Memory B cell (primary cell): ENCODE results near the gene ZSWIM5.

ENCODE experiments used
- ATAC-seq: fragments of 150-1000 bp; cut with Tn5 transposase; 2 replicates; pipeline ENCODE4 v1.10.0; 2021; ENCODE audit warnings: low read depth, mild to moderate bottlenecking, moderate library complexity
- DNase-seq, 2 donors: peaks; one replicate each; pipeline ENCODE4 v3.0.0; 2022; ENCODE audit warnings: low spot score in 2 of 2
- H3K27ac Mint-ChIP-seq: one replicate; pipeline ENCODE4 v1.8.0; 2022; ENCODE audit warnings: mild to moderate bottlenecking, moderate library complexity, mixed read lengths
- H3K27me3 Mint-ChIP-seq: one replicate; pipeline ENCODE4 v1.8.0; 2022; ENCODE audit warnings: mixed read lengths
- H3K36me3 Mint-ChIP-seq: one replicate; pipeline ENCODE4 v1.8.0; 2022; ENCODE audit warnings: mild to moderate bottlenecking, mixed read lengths
- H3K4me1 Mint-ChIP-seq: one replicate; pipeline ENCODE4 v1.8.0; 2022; ENCODE audit warnings: mixed read lengths
- H3K4me3 Mint-ChIP-seq: one replicate; pipeline ENCODE4 v1.8.0; 2022; ENCODE audit warnings: mild to moderate bottlenecking, moderate library complexity, mixed read lengths
- H3K9me3 Mint-ChIP-seq: one replicate; pipeline ENCODE4 v1.8.0; 2022; ENCODE audit warnings: mixed read lengths

The ZSWIM5 gene

DNA sequence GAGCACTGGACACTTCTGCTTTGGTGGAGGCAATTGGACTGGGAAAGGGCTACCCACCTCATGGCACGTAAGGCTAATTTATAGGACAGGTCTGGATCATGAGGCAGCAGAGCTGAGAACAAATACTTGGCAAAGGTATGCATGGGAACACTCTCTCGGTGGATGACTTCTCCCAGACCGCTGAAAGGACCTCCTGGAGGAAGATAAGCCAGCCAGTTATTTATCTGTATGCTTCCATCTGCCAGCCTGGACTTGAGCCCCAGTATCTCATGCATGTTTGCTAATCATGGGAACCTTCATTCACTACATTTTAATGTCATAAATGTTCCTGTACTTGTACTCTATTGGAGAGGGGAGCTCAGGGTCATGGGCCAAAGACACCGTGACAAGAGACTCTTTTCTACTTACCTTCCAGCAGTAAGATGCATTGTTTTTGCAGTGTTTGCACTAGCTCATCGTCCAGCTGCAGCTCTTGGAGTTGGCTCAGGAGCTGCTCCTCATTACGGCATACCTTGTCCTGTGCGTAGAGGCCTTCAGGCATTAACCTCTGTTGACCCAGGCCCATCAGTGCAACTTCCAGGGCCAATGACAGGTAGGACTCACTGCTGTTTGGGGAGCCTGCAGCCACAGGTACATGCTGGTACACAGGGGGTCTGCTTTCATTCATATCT lies 170.6 kb downstream of the ZSWIM5 start:
- Mint-ChIP-seq H3K9me3 (no peaks in the 10 kb centered on the region), H3K27me3 (no peaks in the 10 kb centered on the region), H3K4me1 (peaks cover 5% of the 10 kb centered on the region), H3K4me3 (no peak overlapping the region), H3K36me3 (peaks cover 2% of the 10 kb centered on the region), H3K27ac (no peak overlapping the region)
- ATAC-seq, result no peak
- DNase-seq, result no peak

DNA sequence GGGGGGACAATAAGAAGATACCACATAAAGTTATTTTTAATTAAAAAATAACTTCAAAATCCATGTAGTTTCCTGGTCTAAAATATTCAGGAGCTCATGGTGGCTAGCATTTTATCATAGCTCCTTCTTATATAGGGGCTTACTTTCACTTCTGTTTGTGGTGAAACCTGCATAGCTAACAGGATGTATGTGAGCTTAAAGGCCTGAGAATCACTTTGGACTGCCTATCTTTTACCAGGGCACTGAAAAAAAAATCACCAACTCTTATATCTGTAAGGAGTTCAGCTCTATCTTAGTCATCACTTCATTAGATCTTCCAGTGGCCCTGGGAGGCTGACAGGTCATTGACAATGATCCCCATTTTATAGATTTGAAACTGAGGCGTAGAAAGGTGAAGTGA lies 173.0 kb downstream of the ZSWIM5 start:
- Mint-ChIP-seq H3K36me3 (peaks cover 2% of the 10 kb centered on the region), H3K4me3 (no peak overlapping the region), H3K27ac (no peak overlapping the region), H3K9me3 (no peaks in the 10 kb centered on the region), H3K27me3 (no peaks in the 10 kb centered on the region), H3K4me1 (peaks cover 5% of the 10 kb centered on the region)
- DNase-seq, result no peak
- ATAC-seq, result peak; percentile 80

- no peaks in the 10 kb centered on the region for H3K9me3 Mint-ChIP-seq
- no peak overlapping the region for H3K27ac Mint-ChIP-seq
- no peak overlapping the region for H3K4me3 Mint-ChIP-seq
- H3K36me3 Mint-ChIP-seq, result no peaks in the 10 kb centered on the region
- H3K4me1 Mint-ChIP-seq, result peaks cover 5% of the 10 kb centered on the region
- no peak for ATAC-seq
- no peaks in the 10 kb centered on the region for H3K27me3 Mint-ChIP-seq
- DNase-seq, result no peak
Observed at GRCh38 chr1:45032837-45033236, 173.6 kb downstream of the ZSWIM5 start.

DNA sequence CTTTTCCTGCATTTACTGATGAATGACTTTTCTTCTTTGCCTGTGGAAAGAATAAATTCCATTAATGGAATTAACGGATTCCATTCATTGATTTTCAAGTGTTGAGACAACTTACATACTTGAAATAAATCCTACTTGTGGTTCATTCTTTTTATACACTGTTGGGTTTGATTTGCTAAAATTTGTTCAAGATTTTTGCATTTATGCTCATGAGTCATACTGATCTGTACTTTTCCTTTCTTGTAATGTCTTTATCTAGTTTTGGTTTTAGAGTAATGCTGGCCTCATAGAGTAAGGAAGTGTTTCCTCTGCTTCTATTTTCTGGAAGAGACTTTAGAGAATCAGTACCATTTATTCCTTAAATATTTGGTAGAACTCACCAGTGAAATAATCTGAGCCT lies 180.0 kb downstream of the ZSWIM5 start:
- Mint-ChIP-seq H3K4me1 (no peaks in the 10 kb centered on the region), H3K27ac (no peak overlapping the region), H3K4me3 (no peak overlapping the region), H3K36me3 (no peaks in the 10 kb centered on the region), H3K9me3 (no peaks in the 10 kb centered on the region), H3K27me3 (no peaks in the 10 kb centered on the region)
- DNase-seq (no peak), ATAC-seq (no peak)

- no peak for ATAC-seq
- no peak overlapping the region for H3K4me3 Mint-ChIP-seq
- H3K9me3 Mint-ChIP-seq, result no peaks in the 10 kb centered on the region
- no peak overlapping the region for H3K27ac Mint-ChIP-seq
- DNase-seq, result no peak
- no peaks in the 10 kb centered on the region for H3K4me1 Mint-ChIP-seq
- no peaks in the 10 kb centered on the region for H3K36me3 Mint-ChIP-seq
- H3K27me3 Mint-ChIP-seq, result no peaks in the 10 kb centered on the region
Observed at GRCh38 chr1:45023663-45024062, 182.7 kb downstream of the ZSWIM5 start.

DNA sequence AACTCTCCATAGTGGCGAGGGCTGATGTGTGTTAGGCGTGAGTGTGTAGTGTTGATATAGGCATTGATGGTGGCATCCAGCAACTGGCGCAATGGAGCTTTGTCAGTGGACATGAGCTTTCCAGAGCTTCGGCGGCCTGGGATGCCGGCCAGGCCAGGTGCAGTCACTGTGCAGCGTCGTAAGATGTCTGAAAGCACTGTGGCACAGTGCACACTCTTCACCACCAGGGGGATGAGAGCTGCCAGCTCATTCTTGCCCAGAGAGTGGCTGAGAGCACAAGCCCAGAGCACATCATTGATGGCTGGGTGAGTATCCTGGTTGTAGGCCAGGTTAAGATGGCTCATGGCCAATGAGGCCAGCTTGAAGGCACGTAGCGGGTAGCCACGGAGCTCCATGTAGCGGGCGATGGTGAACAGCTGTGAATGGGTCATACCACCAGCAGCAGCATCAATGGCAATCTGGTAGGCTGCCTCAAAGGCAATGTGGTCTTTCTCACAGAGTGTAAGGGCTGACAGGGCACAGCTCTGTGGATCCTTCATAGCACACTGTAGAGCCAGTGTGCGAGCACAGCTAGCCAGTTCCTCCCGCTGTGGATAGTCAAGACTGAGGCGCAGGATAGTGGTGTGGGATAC lies 187.7 kb downstream of the ZSWIM5 start:
- Mint-ChIP-seq H3K4me1 (peaks cover 9% of the 10 kb centered on the region), H3K27me3 (no peaks in the 10 kb centered on the region), H3K36me3 (peaks cover 5% of the 10 kb centered on the region), H3K4me3 (no peak overlapping the region), H3K9me3 (no peaks in the 10 kb centered on the region), H3K27ac (no peak overlapping the region)
- DNase-seq (peak; percentile 36 to 54), ATAC-seq (peak; percentile 87)

DNA sequence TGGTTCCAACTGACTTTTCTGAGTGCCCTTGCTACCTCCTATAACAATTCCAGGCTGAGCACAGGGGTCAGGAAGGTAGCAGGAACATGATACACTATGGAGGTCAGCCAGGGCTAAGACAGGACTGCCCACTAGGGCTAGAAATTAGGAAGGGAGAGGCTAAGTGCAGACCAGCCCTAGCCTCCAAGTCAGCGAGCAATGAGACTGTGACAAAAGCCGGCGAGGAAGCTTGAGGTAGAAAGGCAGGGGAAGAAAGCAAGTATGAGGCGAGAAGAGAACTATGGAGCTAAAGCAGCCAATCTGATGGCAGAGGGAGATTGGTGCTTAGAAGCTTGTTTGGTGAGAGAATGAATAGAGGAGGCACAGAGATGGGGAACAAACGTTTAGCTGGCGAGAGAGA lies 189.6 kb downstream of the ZSWIM5 start:
- Mint-ChIP-seq H3K27me3 (no peaks in the 10 kb centered on the region), H3K4me3 (no peak overlapping the region), H3K36me3 (peaks cover 5% of the 10 kb centered on the region), H3K27ac (no peak overlapping the region), H3K4me1 (peaks cover 14% of the 10 kb centered on the region), H3K9me3 (no peaks in the 10 kb centered on the region)
- DNase-seq, result no peak
- no peak for ATAC-seq

DNA sequence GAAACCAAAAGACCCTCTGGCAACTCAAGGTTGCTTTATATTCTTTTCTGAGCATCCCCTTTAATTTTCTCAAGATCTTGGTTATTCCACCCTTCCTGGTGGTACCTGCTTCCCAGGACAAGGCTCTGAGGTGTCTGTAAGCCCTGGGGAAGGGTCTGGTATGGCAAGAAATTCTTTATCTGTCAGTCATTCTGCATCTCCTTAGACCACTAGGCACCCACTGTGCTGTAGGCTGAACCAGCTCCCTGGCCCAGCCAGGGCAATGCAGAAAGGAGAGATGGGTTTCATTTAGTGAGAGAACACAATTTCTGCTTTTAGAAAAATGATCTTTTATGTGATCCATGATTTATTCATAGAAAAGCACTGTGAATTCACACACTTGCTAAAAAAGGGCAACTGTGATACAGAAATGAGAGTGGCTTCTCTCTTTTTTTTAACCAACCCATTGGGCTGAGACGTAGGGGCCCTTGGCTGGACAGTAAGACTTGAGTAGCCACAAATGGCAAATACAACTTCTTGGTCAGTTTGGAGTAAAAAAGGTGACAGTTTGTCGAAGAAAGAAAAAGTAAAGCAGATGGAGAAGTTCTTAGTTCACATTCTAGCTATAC lies 190.2 kb downstream of the ZSWIM5 start:
- no peaks in the 10 kb centered on the region for H3K9me3 Mint-ChIP-seq
- ATAC-seq (no peak), DNase-seq (no peak)
- H3K4me1 Mint-ChIP-seq, result peaks cover 20% of the 10 kb centered on the region
- peaks cover 5% of the 10 kb centered on the region for H3K36me3 Mint-ChIP-seq
- no peaks in the 10 kb centered on the region for H3K27me3 Mint-ChIP-seq
- H3K4me3 Mint-ChIP-seq, result no peak overlapping the region
- no peak overlapping the region for H3K27ac Mint-ChIP-seq

DNA sequence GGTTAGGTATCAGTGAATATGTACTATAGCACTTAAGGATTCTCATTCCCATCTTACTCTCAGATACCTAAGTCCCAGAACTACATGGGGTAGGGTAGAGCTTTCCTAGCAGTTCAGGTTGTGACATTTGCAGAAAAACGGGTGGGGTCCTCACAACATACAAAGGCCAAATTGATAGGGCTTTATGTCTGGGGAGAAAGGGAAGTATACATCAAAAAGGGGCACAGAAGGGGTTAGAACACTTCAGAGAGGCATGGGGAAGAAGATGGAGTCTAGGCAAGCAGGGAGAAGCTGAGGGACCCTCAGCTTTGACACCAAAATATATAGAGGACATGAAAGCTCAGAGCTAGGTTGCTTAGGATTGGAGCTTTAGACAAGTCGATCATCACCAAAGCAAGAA lies 190.7 kb downstream of the ZSWIM5 start:
- no peak overlapping the region for H3K4me3 Mint-ChIP-seq
- no peak for ATAC-seq
- no peak overlapping the region for H3K27ac Mint-ChIP-seq
- H3K4me1 Mint-ChIP-seq, result peaks cover 21% of the 10 kb centered on the region
- H3K36me3 Mint-ChIP-seq, result peaks cover 5% of the 10 kb centered on the region
- no peak for DNase-seq
- H3K27me3 Mint-ChIP-seq, result no peaks in the 10 kb centered on the region
- no peaks in the 10 kb centered on the region for H3K9me3 Mint-ChIP-seq

- Mint-ChIP-seq H3K9me3 (no peaks in the 10 kb centered on the region), H3K4me1 (peaks cover 30% of the 10 kb centered on the region), H3K27me3 (no peaks in the 10 kb centered on the region), H3K36me3 (peaks cover 5% of the 10 kb centered on the region), H3K4me3 (peak overlapping the region; percentile 31), H3K27ac (peak overlapping the region; percentile 69)
- DNase-seq (peak; percentile 77 to 80), ATAC-seq (peak; percentile 30)
Observed at GRCh38 chr1:45014321-45015028, 191.9 kb downstream of the ZSWIM5 start.

GRCh38 chr1:45013551-45014209 lies 192.7 kb downstream of the ZSWIM5 start:
- H3K4me3 Mint-ChIP-seq, result no peak overlapping the region

DNA sequence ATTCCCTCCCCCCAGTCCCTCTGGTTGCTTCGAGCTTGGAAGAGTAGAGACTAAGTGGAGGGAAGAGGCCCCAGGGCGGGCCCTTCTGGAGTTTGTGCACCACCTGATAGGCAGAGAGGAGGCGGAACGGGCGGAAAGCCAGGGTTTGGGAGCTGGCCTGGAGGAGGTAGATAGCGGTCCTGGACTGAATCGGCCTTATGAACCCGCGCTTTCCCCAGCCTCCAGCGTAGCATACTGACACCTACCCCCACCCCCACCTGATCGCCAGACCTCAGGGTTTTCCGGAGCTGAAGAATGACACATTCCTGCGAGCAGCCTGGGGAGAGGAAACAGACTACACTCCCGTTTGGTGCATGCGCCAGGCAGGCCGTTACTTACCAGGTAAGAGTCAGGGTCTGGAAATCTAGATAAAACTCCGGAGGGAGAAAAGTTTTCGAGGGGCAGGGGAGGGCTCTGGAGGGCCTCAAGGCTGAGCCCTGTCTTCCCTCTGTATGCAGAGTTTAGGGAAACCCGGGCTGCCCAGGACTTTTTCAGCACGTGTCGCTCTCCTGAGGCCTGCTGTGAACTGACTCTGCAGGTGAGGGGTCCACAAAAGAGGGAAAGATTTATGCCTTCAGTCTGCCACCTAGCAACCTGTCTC lies 193.6 kb downstream of the ZSWIM5 start:
- peaks cover 13% of the 10 kb centered on the region for H3K36me3 Mint-ChIP-seq
- DNase-seq (no peak), ATAC-seq (no peak)
- H3K27me3 Mint-ChIP-seq, result no peaks in the 10 kb centered on the region
- peak overlapping the region; percentile 88 for H3K4me3 Mint-ChIP-seq
- peaks cover 34% of the 10 kb centered on the region for H3K4me1 Mint-ChIP-seq
- H3K27ac Mint-ChIP-seq, result peak overlapping the region; percentile 89
- no peaks in the 10 kb centered on the region for H3K9me3 Mint-ChIP-seq

More at GRCh38 chr1:45013551-45014209, 192.7 kb downstream of the ZSWIM5 start:
- Mint-ChIP-seq H3K4me1 (peaks cover 34% of the 10 kb centered on the region), H3K9me3 (no peaks in the 10 kb centered on the region), H3K36me3 (peaks cover 12% of the 10 kb centered on the region), H3K27me3 (no peaks in the 10 kb centered on the region), H3K27ac (peak overlapping the region; percentile 69)
- ATAC-seq, result no peak
- no peak for DNase-seq

- peak within 1 kb of the TSS; percentile 89 for H3K27ac Mint-ChIP-seq
- ATAC-seq, result peak; percentile 83
- peak; percentile 79 to 82 for DNase-seq
- no peaks in the 10 kb centered on the region for H3K27me3 Mint-ChIP-seq
- H3K4me3 Mint-ChIP-seq, result peak within 1 kb of the TSS; percentile 88
- no peaks in the 10 kb centered on the region for H3K9me3 Mint-ChIP-seq
- H3K4me1 Mint-ChIP-seq, result peaks cover 34% of the 10 kb centered on the region
- peaks cover 16% of the 10 kb centered on the region for H3K36me3 Mint-ChIP-seq
Observed at GRCh38 chr1:45011837-45012638, 194.4 kb downstream of the ZSWIM5 start, which contains the start of gene UROD. Gene UROD, plus strand, starts transcription at chr1:45012254. Its CDS starts 12 bp downstream, at chr1:45012266.
